ENCODE measurements around the gene PPP1R13B. TPM values are rescaled to one million over a fixed set of nuclear protein-coding genes. Genes with fewer than 3 reads are reported as not detected.
"Not testable (repeated sequence)": the region's sequence is repeated elsewhere in the genome, so short reads cannot be mapped to it uniquely, and the experiment has no call there.

Gene PPP1R13B
- total RNA-seq, 1 donor from 2014 or later: 63.9 TPM

DNA sequence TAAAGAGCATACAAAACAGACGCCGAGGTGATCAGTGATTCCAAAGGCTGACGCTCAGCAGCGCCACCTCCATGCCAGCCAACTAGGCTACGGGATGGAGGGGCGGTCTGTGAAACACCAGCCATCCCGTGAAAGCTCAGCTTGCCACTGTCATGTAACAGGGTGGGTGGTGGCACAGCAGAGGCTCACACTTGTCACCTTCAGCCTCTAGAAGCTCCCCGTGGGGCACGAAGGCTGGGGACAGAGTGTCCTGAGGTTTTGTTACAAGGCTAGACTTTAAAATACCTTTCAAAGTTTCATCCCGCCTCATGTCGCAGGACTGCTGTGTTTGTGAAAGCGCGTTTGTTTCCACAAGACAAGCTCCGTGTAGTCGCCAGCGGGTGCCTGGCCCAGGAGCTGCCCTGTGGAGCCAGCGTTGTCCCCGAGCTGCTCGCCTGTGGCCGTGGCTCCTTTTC is 152.8 kb downstream of the PPP1R13B start:
- Mint-ChIP-seq H3K27ac (ENCODE audit: unreplicated experiment) (no peak overlapping the region), H3K36me3 (ENCODE audit: low read depth, unreplicated experiment) (peaks cover 20% of the 10 kb centered on the region), H3K27me3 (ENCODE audit: unreplicated experiment) (peaks cover 6% of the 10 kb centered on the region), H3K4me1 (ENCODE audit: unreplicated experiment) (peaks cover 21% of the 10 kb centered on the region), H3K9me3 (ENCODE audit: unreplicated experiment) (no peaks in the 10 kb centered on the region), H3K4me3 (ENCODE audit: unreplicated experiment) (no peak overlapping the region)
- TF ChIP-seq, protein P1, sequence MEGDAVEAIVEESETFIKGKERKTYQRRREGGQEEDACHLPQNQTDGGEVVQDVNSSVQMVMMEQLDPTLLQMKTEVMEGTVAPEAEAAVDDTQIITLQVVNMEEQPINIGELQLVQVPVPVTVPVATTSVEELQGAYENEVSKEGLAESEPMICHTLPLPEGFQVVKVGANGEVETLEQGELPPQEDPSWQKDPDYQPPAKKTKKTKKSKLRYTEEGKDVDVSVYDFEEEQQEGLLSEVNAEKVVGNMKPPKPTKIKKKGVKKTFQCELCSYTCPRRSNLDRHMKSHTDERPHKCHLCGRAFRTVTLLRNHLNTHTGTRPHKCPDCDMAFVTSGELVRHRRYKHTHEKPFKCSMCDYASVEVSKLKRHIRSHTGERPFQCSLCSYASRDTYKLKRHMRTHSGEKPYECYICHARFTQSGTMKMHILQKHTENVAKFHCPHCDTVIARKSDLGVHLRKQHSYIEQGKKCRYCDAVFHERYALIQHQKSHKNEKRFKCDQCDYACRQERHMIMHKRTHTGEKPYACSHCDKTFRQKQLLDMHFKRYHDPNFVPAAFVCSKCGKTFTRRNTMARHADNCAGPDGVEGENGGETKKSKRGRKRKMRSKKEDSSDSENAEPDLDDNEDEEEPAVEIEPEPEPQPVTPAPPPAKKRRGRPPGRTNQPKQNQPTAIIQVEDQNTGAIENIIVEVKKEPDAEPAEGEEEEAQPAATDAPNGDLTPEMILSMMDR (IDR thresholded peaks at IDR 0.05; ENCODE audit: unreplicated experiment): no peak
- no peak for DNase-seq (ENCODE audit: low spot score)

GRCh38 chr14:103693515-103693914 is 153.9 kb downstream of the PPP1R13B start:
- no peak overlapping the region for H3K4me3 Mint-ChIP-seq (ENCODE audit: unreplicated experiment)
- peaks cover 21% of the 10 kb centered on the region for H3K4me1 Mint-ChIP-seq (ENCODE audit: unreplicated experiment)
- H3K9me3 Mint-ChIP-seq (ENCODE audit: unreplicated experiment): no peaks in the 10 kb centered on the region
- TF ChIP-seq, protein P1 (IDR thresholded peaks at IDR 0.05; ENCODE audit: unreplicated experiment): no peak
- H3K27me3 Mint-ChIP-seq (ENCODE audit: unreplicated experiment): peaks cover 5% of the 10 kb centered on the region
- DNase-seq (ENCODE audit: low spot score): no peak
- no peak overlapping the region for H3K27ac Mint-ChIP-seq (ENCODE audit: unreplicated experiment)
- H3K36me3 Mint-ChIP-seq (ENCODE audit: low read depth, unreplicated experiment): peaks cover 22% of the 10 kb centered on the region

GRCh38 chr14:103692871-103693270 is 154.5 kb downstream of the PPP1R13B start:
- H3K9me3 Mint-ChIP-seq (ENCODE audit: unreplicated experiment): no peaks in the 10 kb centered on the region
- TF ChIP-seq, protein P1 (IDR thresholded peaks at IDR 0.05; ENCODE audit: unreplicated experiment): no peak
- no peak overlapping the region for H3K27ac Mint-ChIP-seq (ENCODE audit: unreplicated experiment)
- H3K4me1 Mint-ChIP-seq (ENCODE audit: unreplicated experiment): peaks cover 21% of the 10 kb centered on the region
- H3K36me3 Mint-ChIP-seq (ENCODE audit: low read depth, unreplicated experiment): peaks cover 22% of the 10 kb centered on the region
- DNase-seq (ENCODE audit: low spot score): no peak
- H3K4me3 Mint-ChIP-seq (ENCODE audit: unreplicated experiment): no peak overlapping the region
- H3K27me3 Mint-ChIP-seq (ENCODE audit: unreplicated experiment): peaks cover 5% of the 10 kb centered on the region

DNA sequence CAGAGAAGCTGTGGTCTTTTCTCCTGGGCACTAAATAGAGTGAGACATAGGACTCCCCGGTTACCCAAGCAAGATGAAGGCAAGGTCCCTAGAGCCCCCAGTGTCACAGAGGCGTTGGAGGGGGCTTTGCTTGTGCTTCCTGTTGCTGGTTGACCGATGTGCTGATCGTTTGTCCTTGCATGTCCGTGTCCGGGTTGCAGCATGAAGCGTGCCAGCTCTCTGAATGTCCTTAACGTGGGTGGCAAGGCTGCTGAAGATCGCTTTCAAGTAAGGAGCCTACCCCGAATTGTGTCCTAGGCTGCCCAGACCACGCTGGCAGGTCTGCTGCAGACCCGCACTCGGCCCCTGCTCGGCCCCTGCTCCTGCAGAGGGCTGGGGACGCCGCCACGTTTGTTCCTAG is 155.2 kb downstream of the PPP1R13B start:
- H3K4me1 Mint-ChIP-seq (ENCODE audit: unreplicated experiment): peaks cover 18% of the 10 kb centered on the region
- TF ChIP-seq, protein P1 (IDR thresholded peaks at IDR 0.05; ENCODE audit: unreplicated experiment): no peak
- no peak overlapping the region for H3K4me3 Mint-ChIP-seq (ENCODE audit: unreplicated experiment)
- peaks cover 22% of the 10 kb centered on the region for H3K36me3 Mint-ChIP-seq (ENCODE audit: low read depth, unreplicated experiment)
- H3K27me3 Mint-ChIP-seq (ENCODE audit: unreplicated experiment): peaks cover 5% of the 10 kb centered on the region
- no peak overlapping the region for H3K27ac Mint-ChIP-seq (ENCODE audit: unreplicated experiment)
- no peaks in the 10 kb centered on the region for H3K9me3 Mint-ChIP-seq (ENCODE audit: unreplicated experiment)
- no peak for DNase-seq (ENCODE audit: low spot score)

- H3K36me3 Mint-ChIP-seq (ENCODE audit: low read depth, unreplicated experiment): peaks cover 22% of the 10 kb centered on the region
Observed at GRCh38 chr14:103691655-103692054, 155.7 kb downstream of the PPP1R13B start.

More at GRCh38 chr14:103691655-103692054, 155.7 kb downstream of the PPP1R13B start:
- not testable (repeated sequence) for H3K9me3 Mint-ChIP-seq (ENCODE audit: unreplicated experiment); H3K27ac Mint-ChIP-seq (ENCODE audit: unreplicated experiment); H3K4me3 Mint-ChIP-seq (ENCODE audit: unreplicated experiment); DNase-seq (ENCODE audit: low spot score); H3K27me3 Mint-ChIP-seq (ENCODE audit: unreplicated experiment)
- H3K4me1 Mint-ChIP-seq (ENCODE audit: unreplicated experiment): peaks cover 14% of the 10 kb centered on the region

Data from endothelial cell (in vitro differentiated cells).